ENCODE measurements around the gene CCDC192. TPM values are rescaled to one million over a fixed set of nuclear protein-coding genes. Genes with fewer than 3 reads are reported as not detected.

The CCDC192 gene
- total and polyA plus RNA-seq, 10 of the 15 experiments (the other 5 are each of a cell fraction or from before 2014, with no cell fraction given): 0.20 to 0.79 (median 0.32) TPM; not detected in 4

- TF ChIP-seq DPF2 (IDR thresholded peaks at IDR 0.05) (no peak), ZNF207 (IDR thresholded peaks at IDR 0.05; ENCODE audit: borderline replicate concordance) (no peak), FOXK2 (IDR thresholded peaks at IDR 0.05) (no peak), JUNB (IDR thresholded peaks at IDR 0.05) (no peak), ATF2 (IDR thresholded peaks at IDR 0.05; ENCODE audit: low read length) (no peak)
Observed at GRCh38 chr5:127705120-127705892, 2.1 kb downstream of the CCDC192 start (continued).

GRCh38 chr5:127706691-127707090 lies 3.5 kb downstream of the CCDC192 start:
- H3K4me3 ChIP-seq: no peak overlapping the region
- no peak for TF ChIP-seq DPF2 (IDR thresholded peaks at IDR 0.05)
- no peak overlapping the region for H3K27ac ChIP-seq (ENCODE audit: control insufficient read depth, insufficient read depth)
- H3K9ac ChIP-seq (ENCODE audit: control insufficient read depth, insufficient read depth, low read length): no peak overlapping the region
- RAD21 ChIA-PET (ENCODE audit: unreplicated experiment): no interaction called here
- ATAC-seq (no peak), FAIRE-seq (no peak), DNase-seq (ENCODE audit: low read depth, low spot score) (no peak)
- BruUV-seq (replicated peaks): no TSS peak
- no peaks in the 10 kb centered on the region for H3K27me3 ChIP-seq (replicated peaks in 1 of 2; ENCODE audit: control insufficient read depth in 2 of 2, insufficient read depth in 2 of 2, low read length in 1 of 2)
- no peaks in the 10 kb centered on the region for H4K20me1 ChIP-seq (ENCODE audit: control insufficient read depth, insufficient read depth)
- no peak overlapping the region for H2AFZ ChIP-seq (ENCODE audit: control insufficient read depth, low read depth, low read length)
- H3K36me3 ChIP-seq (ENCODE audit: control insufficient read depth in 2 of 2, insufficient read depth in 2 of 2, low read length in 1 of 2): no peaks in the 10 kb centered on the region
- POLR2A ChIA-PET: no interaction called here
- no peak overlapping the region for H3K4me2 ChIP-seq (ENCODE audit: control insufficient read depth, insufficient read depth)
- CTCF ChIA-PET: no interaction called here
- H3K79me2 ChIP-seq (ENCODE audit: control insufficient read depth, insufficient read depth, low read length): no peaks in the 10 kb centered on the region
- no peaks in the 10 kb centered on the region for H3K9me3 ChIP-seq (replicated peaks; ENCODE audit: control insufficient read depth, insufficient read depth, low read length)
- in situ Hi-C loops (cut with MboI) (no loop called here), intact Hi-C loops (cut with micrococcal nuclease; ENCODE audit: unreplicated experiment) (no loop called here)
- H3K4me1 ChIP-seq (ENCODE audit: control insufficient read depth, insufficient read depth, low read length): no peaks in the 10 kb centered on the region
- 0% methylated on average over 1 of the region's 1 CpG for WGBS (ENCODE audit: insufficient coverage, insufficient replicate concordance, low lambda C conversion rate, missing lambda C conversion rate)
- SMC1A ChIA-PET (ENCODE audit: uncharacterized antibody, unreplicated experiment): no interaction called here

All from GM12878 (cell line).